Common myeloid progenitor, CD34-positive (primary cell): ENCODE data around the gene SGSM1.

ENCODE experiments used
- CTCF ChIA-PET: fragments of 350-600 bp; sonication (Branson Sonifier 250); formaldehyde crosslinking; loops from one replicate; lab custom pipeline; 2021; ENCODE audit warnings: antibody characterized with exemption; lab: Charles Lee
- POLR2A ChIA-PET: fragments of 350-600 bp; sonication (Branson Sonifier 250); formaldehyde crosslinking; loops from one replicate; lab custom pipeline; 2021; ENCODE audit warnings: antibody characterized with exemption; lab: Charles Lee
- DNase-seq, 3 donors: peaks; one replicate each; pipeline versions ENCODE4 v3.0.0 to v3.0.0-alpha.2; 2013
- H3K27ac ChIP-seq, 2 experiments: 1 replicate in 1 of 2; 2 replicates in 1 of 2; pipeline ENCODE4 v1.7.0; 2013; ENCODE audit warnings: inconsistent platforms in 2 of 2, low read length in 2 of 2, mild to moderate bottlenecking in 2 of 2, low read depth in 1 of 2, moderate library complexity in 1 of 2; ENCODE audit not compliant: severe bottlenecking in 2 of 2, insufficient read depth in 1 of 2, poor library complexity in 1 of 2
- H3K27me3 ChIP-seq, 5 experiments: replicated peaks in 2 of 5; 1 replicate in 3 of 5; 2 replicates in 2 of 5; pipeline versions ENCODE4 v1.6.1 to v1.7.0; 2013; ENCODE audit warnings: low read length in 4 of 5, mild to moderate bottlenecking in 2 of 5, moderate library complexity in 2 of 5, inconsistent platforms in 1 of 5; ENCODE audit not compliant: insufficient read depth in 5 of 5, control insufficient read depth in 4 of 5
- H3K36me3 ChIP-seq, 4 experiments: 1 replicate in 2 of 4; 2 replicates in 2 of 4; pipeline versions ENCODE4 v1.6.1 to v1.7.0; 2013; ENCODE audit warnings: low read length in 3 of 4, control low read depth in 1 of 4, mild to moderate bottlenecking in 1 of 4; ENCODE audit not compliant: control insufficient read depth in 4 of 4, insufficient read depth in 4 of 4
- H3K4me1 ChIP-seq, 4 experiments: 1 replicate in 3 of 4; 2 replicates in 1 of 4; pipeline versions ENCODE4 v1.6.1 to v1.7.1; 2013; ENCODE audit warnings: low read length in 3 of 4, mild to moderate bottlenecking in 3 of 4, control low read depth in 1 of 4, inconsistent platforms in 1 of 4, moderate library complexity in 1 of 4; ENCODE audit not compliant: control insufficient read depth in 4 of 4, insufficient read depth in 4 of 4; ENCODE audit errors: control extremely low read depth in 1 of 4
- H3K4me3 ChIP-seq, 7 experiments: 1 replicate in 4 of 7; 2 replicates in 3 of 7; pipeline versions ENCODE4 v1.5.1 to v1.7.0; 2013; ENCODE audit warnings: mild to moderate bottlenecking in 7 of 7, low read length in 6 of 7, moderate library complexity in 6 of 7, inconsistent platforms in 2 of 7, low read depth in 2 of 7, control low read depth in 1 of 7; ENCODE audit not compliant: insufficient read depth in 4 of 7, control insufficient read depth in 1 of 7; ENCODE audit errors: extremely low read depth in 1 of 7
- H3K9me3 ChIP-seq, 5 experiments: 1 replicate in 4 of 5; 2 replicates in 1 of 5; pipeline versions ENCODE4 v1.6.1 to v1.7.1; 2013; ENCODE audit warnings: low read length in 4 of 5, mild to moderate bottlenecking in 2 of 5, inconsistent platforms in 1 of 5, low read depth in 1 of 5, moderate library complexity in 1 of 5; ENCODE audit not compliant: control insufficient read depth in 4 of 5, insufficient read depth in 2 of 5; ENCODE audit errors: control extremely low read depth in 1 of 5
- WGBS: methylation state at CpG from one replicate; pipeline ENCODE4 v1.1.5; 2013; ENCODE audit not compliant: insufficient coverage; 5-methylcytosine and 5-hydroxymethylcytosine counted together

Gene SGSM1

DNA sequence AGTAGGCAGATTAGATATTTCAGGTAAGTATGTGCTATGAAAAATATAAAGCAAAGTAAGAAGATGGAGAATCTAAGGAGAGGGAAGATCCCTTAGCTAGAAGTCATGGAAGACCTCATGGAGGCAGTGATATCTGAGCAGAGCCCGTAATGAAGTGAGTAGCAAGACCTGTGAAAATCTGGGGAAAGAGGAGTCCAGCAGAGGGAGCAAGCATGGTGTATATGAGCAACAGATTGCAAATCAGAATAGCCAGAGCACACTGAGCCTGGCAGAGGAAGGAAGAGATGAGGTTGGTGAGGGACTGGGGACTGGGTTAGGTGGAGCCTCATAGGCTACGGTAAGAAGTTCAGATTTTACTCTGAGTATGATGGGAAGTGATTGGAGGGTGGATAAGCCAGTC is 131.1 kb downstream of the SGSM1 start:
- POLR2A ChIA-PET = no interaction called here
- Histone ChIP-seq H3K36me3 (no peaks in the 10 kb centered on the region), H3K27ac (no peak overlapping the region), H3K4me3 (no peak overlapping the region), H3K27me3 (no peaks in the 10 kb centered on the region), H3K9me3 (no peaks in the 10 kb centered on the region), H3K4me1 (no peaks in the 10 kb centered on the region)
- 21% methylated on average over 2 of the region's 2 CpGs for WGBS
- peak; percentile 29 to 56 (median 50) for DNase-seq
- CTCF ChIA-PET = interaction anchor here (1.4 to 4.7 kb wide), 3 partner anchors 49 to 112 kb away, joined by 3 to 43 read pairs (median 3); no protein-coding TSS in a partner anchor

DNA sequence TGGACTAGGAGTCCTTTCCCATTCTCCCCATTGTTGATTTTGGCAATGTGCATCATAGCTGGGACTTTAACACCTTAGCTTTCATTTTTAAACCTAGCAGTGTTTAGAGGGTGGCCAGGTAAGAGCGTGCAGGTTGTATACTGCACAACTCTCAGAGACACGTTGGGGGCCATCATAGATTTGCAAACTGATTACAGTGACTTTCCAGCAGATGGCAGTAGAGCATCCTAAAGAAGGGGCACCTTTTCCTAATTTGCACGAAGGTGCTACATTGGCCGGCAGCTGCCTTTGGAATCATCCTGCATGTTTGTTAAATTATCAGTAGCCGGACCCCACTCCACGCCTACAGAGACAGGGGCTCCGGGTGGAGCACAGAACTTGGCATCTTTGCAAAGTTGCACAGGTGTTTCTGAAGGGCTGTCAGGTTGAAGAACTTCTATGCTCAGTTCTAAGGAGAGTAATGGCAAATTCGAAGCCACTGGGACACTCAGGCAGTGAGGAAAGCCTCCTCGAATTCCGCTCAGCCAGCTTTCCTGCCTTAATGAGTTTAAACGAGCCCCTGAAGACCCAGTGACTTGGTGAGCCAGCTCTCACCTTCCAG is 132.8 kb downstream of the SGSM1 start:
- H3K27me3 ChIP-seq = no peaks in the 10 kb centered on the region
- H3K36me3 ChIP-seq = no peaks in the 10 kb centered on the region
- H3K27ac ChIP-seq = no peak overlapping the region
- ChIA-PET POLR2A (no interaction called here), CTCF (interaction anchor here (1.0 to 4.7 kb wide), 14 partner anchors 9 to 169 kb away, joined by 3 to 43 read pairs (median 4); no protein-coding TSS in a partner anchor)
- H3K9me3 ChIP-seq = no peaks in the 10 kb centered on the region
- DNase-seq = peak; percentile 50 to 73 (median 66)
- 27% methylated on average over 11 of the region's 11 CpGs for WGBS
- no peak overlapping the region for H3K4me3 ChIP-seq
- no peaks in the 10 kb centered on the region for H3K4me1 ChIP-seq

DNA sequence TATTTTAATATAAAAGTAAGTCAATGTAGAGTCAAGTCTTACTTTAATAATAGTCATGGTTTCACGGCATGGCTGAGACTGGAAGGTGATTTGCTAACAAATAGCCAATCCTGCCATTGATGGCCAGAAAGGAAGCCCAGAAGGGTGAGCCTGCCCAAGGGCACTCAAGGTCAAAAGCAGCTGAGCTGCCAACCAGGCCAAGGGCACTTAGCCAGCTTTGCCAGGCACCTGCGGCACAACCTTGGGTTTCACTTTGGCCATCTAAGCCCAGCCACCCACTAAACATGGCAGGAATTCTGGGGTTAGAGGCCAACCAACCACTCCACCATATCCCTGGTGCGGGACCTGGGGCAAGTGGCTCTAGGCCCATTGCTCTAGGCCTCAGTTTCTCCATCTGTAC is 136.3 kb downstream of the SGSM1 start:
- WGBS = 96% methylated on average over 3 of the region's 3 CpGs
- CTCF ChIA-PET = interaction anchor here (0.9 to 2.1 kb wide), 3 partner anchors 84 to 115 kb away, joined by 3 to 7 read pairs (median 4); no protein-coding TSS in a partner anchor

DNA sequence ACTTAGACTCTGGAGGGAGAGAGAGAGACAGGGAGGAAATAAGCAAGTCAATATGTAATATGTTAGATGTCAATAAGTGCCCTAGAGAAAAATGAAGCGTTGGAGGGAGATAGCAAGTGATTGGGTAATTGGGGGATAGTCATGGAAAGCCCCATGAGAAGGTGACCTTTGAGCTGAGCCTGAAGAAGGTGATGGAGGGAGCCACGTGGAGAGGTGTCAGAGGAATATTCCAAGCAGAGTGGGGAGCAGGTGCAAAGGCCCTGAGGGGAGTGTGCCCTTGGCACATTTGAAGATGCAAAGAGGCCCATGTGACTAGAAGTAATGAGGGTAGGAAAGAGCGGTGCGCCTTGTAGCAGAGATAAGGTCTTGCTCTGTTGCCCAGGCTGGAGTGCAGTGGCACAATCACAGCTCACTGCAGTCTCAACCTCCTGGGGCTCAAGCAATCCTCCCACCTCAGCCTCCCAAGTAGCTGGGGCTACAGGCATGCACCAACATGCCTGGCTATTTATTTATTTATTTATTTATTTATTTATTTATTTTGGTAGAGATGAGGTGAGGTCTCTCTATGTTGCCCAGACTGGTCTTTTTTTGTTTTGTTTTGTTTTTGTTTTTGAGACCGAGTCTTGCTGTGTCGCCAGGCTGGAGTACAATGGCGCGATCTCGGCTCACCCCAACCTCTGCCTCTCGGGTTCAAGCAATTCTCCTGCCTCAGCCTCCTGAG is 138.4 kb downstream of the SGSM1 start:
- no peaks in the 10 kb centered on the region for H3K4me1 ChIP-seq
- H3K9me3 ChIP-seq = no peaks in the 10 kb centered on the region
- WGBS = 92% methylated on average over 7 of the region's 10 CpGs
- H3K4me3 ChIP-seq = no peak overlapping the region
- DNase-seq = no peak
- ChIA-PET POLR2A (interaction anchor here (0.6 kb wide), 1 partner anchor 331 kb away, joined by 4 read pairs; no protein-coding TSS in a partner anchor), CTCF (interaction anchor here (0.7 to 2.1 kb wide), 3 partner anchors 11 to 113 kb away, joined by 3 to 7 read pairs (median 5); no protein-coding TSS in a partner anchor)
- no peaks in the 10 kb centered on the region for H3K36me3 ChIP-seq
- H3K27me3 ChIP-seq = no peaks in the 10 kb centered on the region
- H3K27ac ChIP-seq = no peak overlapping the region

More for the DNA sequence above, 136.3 kb downstream of the SGSM1 start:
- Histone ChIP-seq H3K4me3 (no peak overlapping the region), H3K27me3 (no peaks in the 10 kb centered on the region), H3K36me3 (no peaks in the 10 kb centered on the region), H3K4me1 (no peaks in the 10 kb centered on the region), H3K27ac (no peak overlapping the region), H3K9me3 (no peaks in the 10 kb centered on the region)
- no peak for DNase-seq
- POLR2A ChIA-PET = no interaction called here

GRCh38 chr22:24945430-24945829 is 139.4 kb downstream of the SGSM1 start:
- no peak for DNase-seq
- POLR2A ChIA-PET = no interaction called here
- no peak overlapping the region for H3K27ac ChIP-seq
- no peak overlapping the region for H3K4me3 ChIP-seq
- H3K4me1 ChIP-seq = no peaks in the 10 kb centered on the region
- H3K27me3 ChIP-seq = peaks cover 0 to 5% (median 0%) of the 10 kb centered on the region in 5 experiments
- H3K36me3 ChIP-seq = no peaks in the 10 kb centered on the region
- WGBS = 100% methylated on average over 4 of the region's 4 CpGs
- CTCF ChIA-PET = no interaction called here
- no peaks in the 10 kb centered on the region for H3K9me3 ChIP-seq

GRCh38 chr22:24947383-24947782 is 141.4 kb downstream of the SGSM1 start:
- Histone ChIP-seq H3K36me3 (no peaks in the 10 kb centered on the region), H3K9me3 (no peaks in the 10 kb centered on the region), H3K27ac (no peak overlapping the region), H3K4me3 (no peak overlapping the region), H3K27me3 (peaks cover 0 to 14% (median 4%) of the 10 kb centered on the region in 5 experiments), H3K4me1 (peaks cover 0 to 6% (median 3%) of the 10 kb centered on the region in 4 experiments)
- WGBS = 100% methylated on average over 4 of the region's 7 CpGs
- CTCF ChIA-PET = interaction anchor here (0.9 to 7.1 kb wide), 3 partner anchors 9 to 110 kb away, joined by 3 to 50 read pairs (median 9); no protein-coding TSS in a partner anchor
- no peak for DNase-seq
- POLR2A ChIA-PET = no interaction called here

GRCh38 chr22:24947881-24948280 is 141.9 kb downstream of the SGSM1 start:
- WGBS = 80% methylated on average over 12 of the region's 12 CpGs

More at GRCh38 chr22:24947881-24948280, 141.9 kb downstream of the SGSM1 start:
- DNase-seq = no peak
- CTCF ChIA-PET = interaction anchor here (0.9 to 7.1 kb wide), 3 partner anchors 9 to 110 kb away, joined by 3 to 50 read pairs (median 9); no protein-coding TSS in a partner anchor
- Histone ChIP-seq H3K4me1 (peaks cover 0 to 10% (median 8%) of the 10 kb centered on the region in 4 experiments), H3K36me3 (no peaks in the 10 kb centered on the region), H3K4me3 (no peak overlapping the region), H3K9me3 (no peaks in the 10 kb centered on the region), H3K27me3 (peaks cover 0 to 18% (median 4%) of the 10 kb centered on the region in 5 experiments), H3K27ac (no peak overlapping the region)
- POLR2A ChIA-PET = no interaction called here
